ENCODE measurements around the gene UTP18. TPM values are rescaled to one million over a fixed set of nuclear protein-coding genes. Genes with fewer than 3 reads are reported as not detected.

Gene UTP18
- total and polyA plus RNA-seq, 2 of the 13 experiments (the other 11 are each of a cell fraction or from before 2014, with no cell fraction given) = 35.2 to 104 TPM

- no peak for TF ChIP-seq KDM4B (CRISPR knock-in tag; IDR thresholded peaks at IDR 0.05)
- TF ChIP-seq CBX5 (CRISPR knock-in tag; IDR thresholded peaks at IDR 0.05; ENCODE audit: borderline replicate concordance) = no peak; the same call in 1 of the 2 replicates
- TF ChIP-seq ZBTB14 (CRISPR knock-in tag; IDR thresholded peaks at IDR 0.05) = peak; percentile 53; the same call in 1 of the 2 replicates
- no peak for TF ChIP-seq ZNF143 (CRISPR knock-in tag; IDR thresholded peaks at IDR 0.05)
- peak; percentile 91 for TF ChIP-seq ZSCAN9 (CRISPR knock-in tag; IDR thresholded peaks at IDR 0.05; ENCODE audit: borderline replicate concordance)
- peak; percentile 87 for TF ChIP-seq KDM2A (CRISPR knock-in tag; IDR thresholded peaks at IDR 0.05; ENCODE audit: borderline replicate concordance, low read depth)
- peak; percentile 93 for TF ChIP-seq TFE3 (CRISPR knock-in tag; IDR thresholded peaks at IDR 0.05)
- peak; percentile 68; the same call in 1 of the 2 replicates for TF ChIP-seq MED1 (CRISPR knock-in tag; IDR thresholded peaks at IDR 0.05)
- peak; percentile 99 for TF ChIP-seq NFATC3 (CRISPR knock-in tag; IDR thresholded peaks at IDR 0.05)
- peak; percentile 99 for TF ChIP-seq ZNF563 (CRISPR knock-in tag; IDR thresholded peaks at IDR 0.05)
- peak; percentile 86 for TF ChIP-seq BORCS8-MEF2B (CRISPR knock-in tag; IDR thresholded peaks at IDR 0.05)
- TF ChIP-seq MLX (CRISPR knock-in tag; IDR thresholded peaks at IDR 0.05) = peak; percentile 98
- TF ChIP-seq, protein P1, sequence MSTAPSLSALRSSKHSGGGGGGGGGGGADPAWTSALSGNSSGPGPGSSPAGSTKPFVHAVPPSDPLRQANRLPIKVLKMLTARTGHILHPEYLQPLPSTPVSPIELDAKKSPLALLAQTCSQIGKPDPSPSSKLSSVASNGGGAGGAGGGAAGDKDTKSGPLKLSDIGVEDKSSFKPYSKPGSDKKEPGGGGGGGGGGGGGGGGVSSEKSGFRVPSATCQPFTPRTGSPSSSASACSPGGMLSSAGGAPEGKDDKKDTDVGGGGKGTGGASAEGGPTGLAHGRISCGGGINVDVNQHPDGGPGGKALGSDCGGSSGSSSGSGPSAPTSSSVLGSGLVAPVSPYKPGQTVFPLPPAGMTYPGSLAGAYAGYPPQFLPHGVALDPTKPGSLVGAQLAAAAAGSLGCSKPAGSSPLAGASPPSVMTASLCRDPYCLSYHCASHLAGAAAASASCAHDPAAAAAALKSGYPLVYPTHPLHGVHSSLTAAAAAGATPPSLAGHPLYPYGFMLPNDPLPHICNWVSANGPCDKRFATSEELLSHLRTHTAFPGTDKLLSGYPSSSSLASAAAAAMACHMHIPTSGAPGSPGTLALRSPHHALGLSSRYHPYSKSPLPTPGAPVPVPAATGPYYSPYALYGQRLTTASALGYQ (CRISPR knock-in tag; IDR thresholded peaks at IDR 0.05) = peak; percentile 64; the same call in 1 of the 2 replicates
- no peak for TF ChIP-seq ZFP36 (IDR thresholded peaks at IDR 0.05; ENCODE audit: borderline replicate concordance, low read depth, low read length, partially characterized antibody)
- TF ChIP-seq ZMYM2 (CRISPR knock-in tag; IDR thresholded peaks at IDR 0.05) = no peak
- peak; percentile 98 for TF ChIP-seq ZNF543 (CRISPR knock-in tag; IDR thresholded peaks at IDR 0.05)
- TF ChIP-seq ELK4 (CRISPR knock-in tag; IDR thresholded peaks at IDR 0.05; ENCODE audit: borderline replicate concordance) = peak; percentile 77; the same call in 1 of the 2 replicates
- TF ChIP-seq ZFY (CRISPR knock-in tag; IDR thresholded peaks at IDR 0.05) = peak; percentile 98
- TF ChIP-seq ZSCAN12 (CRISPR knock-in tag; IDR thresholded peaks at IDR 0.05) = peak; percentile 99
- TF ChIP-seq NFIB (CRISPR knock-in tag; IDR thresholded peaks at IDR 0.05; ENCODE audit: borderline replicate concordance) = no peak
- TF ChIP-seq ZNF24 (IDR thresholded peaks at IDR 0.05) = peak; percentile 49; the same call in 1 of the 2 replicates
- no peak for TF ChIP-seq ZNF317 (CRISPR knock-in tag; IDR thresholded peaks at IDR 0.05)
- TF ChIP-seq ZNF468 (CRISPR knock-in tag; IDR thresholded peaks at IDR 0.05) = peak; percentile 62; the same call in 1 of the 2 replicates
Measured at GRCh38 chr17:51260237-51261023, at the start of gene UTP18 (continued).

Measured in HepG2 (cell line).